ENCODE measurements around the gene GAS2.

The GAS2 gene

DNA sequence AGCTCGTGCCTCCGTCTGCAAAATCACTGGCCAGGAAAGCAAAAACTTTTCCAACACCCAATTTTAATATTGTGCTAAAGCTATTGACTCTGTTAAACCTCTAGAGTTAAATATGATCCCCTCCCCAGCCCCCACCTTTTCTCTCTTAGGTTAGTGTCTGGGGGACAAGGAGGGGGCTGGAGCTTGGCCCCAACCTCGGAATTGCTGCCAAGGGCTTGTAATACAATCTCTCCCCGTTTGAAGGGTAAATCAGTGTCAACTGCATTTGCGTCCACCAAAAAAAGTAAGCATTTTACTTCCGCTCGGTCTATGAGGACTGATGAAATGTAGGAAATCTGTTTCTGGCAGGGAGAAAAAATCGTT lies at the start of gene GAS2:
Gene GAS2 (plus strand): TSS at position 287 of the 363 bp plus-strand sequence. CDS start 8,259 bp downstream, outside the sequence.
- Histone ChIP-seq H3K36me3 (no peaks in the 10 kb centered on the region), H3K9ac (no peak within 1 kb of the TSS), H3K4me2 (no peak within 1 kb of the TSS), H3K27ac (no peak within 1 kb of the TSS), H3K27me3 (no peaks in the 10 kb centered on the region; a peak in 2 of 22 replicates), H3K4me3 (no peak within 1 kb of the TSS), H4K20me1 (no peaks in the 10 kb centered on the region), H3K9me3 (replicated peaks in 1 of 11) (peaks cover 0 to 7% (median 5%) of the 10 kb centered on the region in 11 experiments; a peak in 8 of 22 replicates), H3K4me1 (peaks cover 0 to 8% (median 0%) of the 10 kb centered on the region in 10 experiments; a peak in 5 of 20 replicates)
- no peak for TF ChIP-seq Cebpa-rat (IDR thresholded peaks at IDR 0.05)

DNA sequence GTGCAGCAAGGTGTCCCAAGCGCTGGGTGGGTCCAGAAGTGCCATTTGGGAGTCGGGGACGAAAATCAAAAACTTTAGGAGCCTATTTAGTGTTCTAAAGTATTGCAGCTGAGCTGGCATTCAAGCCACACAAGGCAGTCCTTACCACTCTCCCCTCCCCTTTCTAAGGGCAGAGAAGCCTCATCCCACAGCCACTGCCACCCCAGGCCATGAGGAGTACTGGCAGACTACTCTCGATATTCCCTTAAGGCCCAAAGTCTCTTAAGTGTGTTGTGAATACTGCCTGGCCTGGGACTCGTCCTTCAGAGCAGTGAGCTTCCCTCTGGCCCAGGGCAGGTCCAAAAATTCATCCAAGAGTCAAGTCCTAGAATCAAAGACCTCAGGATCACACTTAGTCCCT lies 48.5 kb upstream of the GAS2 start:
- no peak overlapping the region for H3K4me2 ChIP-seq
- no peak overlapping the region for H3K4me3 ChIP-seq
- H3K9ac ChIP-seq: no peak overlapping the region
- H3K27ac ChIP-seq: no peak overlapping the region
- peaks cover 0 to 30% (median 4%) of the 10 kb centered on the region in 11 experiments; a peak in 6 of 22 replicates for H3K36me3 ChIP-seq
- no peaks in the 10 kb centered on the region for H3K27me3 ChIP-seq
- peaks cover 0 to 24% (median 11%) of the 10 kb centered on the region in 11 experiments; a peak in 15 of 22 replicates for H3K9me3 ChIP-seq (replicated peaks in 1 of 11)
- TF ChIP-seq Cebpa-rat (IDR thresholded peaks at IDR 0.05): no peak
- peaks cover 0 to 6% (median under 1%) of the 10 kb centered on the region in 10 experiments; a peak in 8 of 20 replicates for H3K4me1 ChIP-seq
- H4K20me1 ChIP-seq: no peaks in the 10 kb centered on the region

DNA sequence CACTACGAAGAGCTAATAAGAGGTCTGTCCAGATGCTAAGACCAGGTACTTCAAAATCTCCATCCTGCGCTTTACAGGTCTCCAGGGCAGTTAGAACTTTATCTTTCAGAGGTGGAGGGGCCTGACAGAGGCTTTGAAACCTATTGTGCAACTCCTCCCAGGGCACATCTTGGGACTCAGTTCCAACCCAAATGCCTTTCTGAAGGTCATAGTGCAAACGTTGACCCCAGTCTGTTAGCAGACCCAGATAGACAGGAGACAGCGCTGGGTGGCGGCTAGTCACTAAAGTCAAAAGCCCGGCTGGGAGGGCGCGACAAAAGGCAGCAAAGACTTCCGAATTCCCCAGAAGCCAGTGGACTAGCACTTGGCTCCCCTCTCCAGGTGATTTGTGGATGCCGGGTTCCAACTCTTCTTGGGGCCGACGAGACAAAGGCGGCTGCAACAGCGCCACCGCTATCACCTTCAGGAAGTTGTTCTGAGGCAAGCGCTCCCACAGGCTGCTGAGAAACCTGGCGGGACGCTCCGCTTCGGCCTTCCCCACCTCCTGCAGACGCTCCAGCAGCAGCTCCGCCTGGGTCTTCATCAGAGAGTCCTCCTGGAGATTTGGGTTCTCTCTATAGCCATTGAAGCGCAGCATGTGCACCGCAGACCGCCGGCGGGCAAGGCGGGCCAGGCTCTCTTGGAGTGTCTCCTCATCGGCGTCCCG lies 41.5 kb upstream of the GAS2 start:
- Histone ChIP-seq H3K4me2 (peak overlapping the region; percentile 68 to 96 (median 89)), H3K27ac (peak overlapping the region; percentile 76 to 95 (median 92)), H4K20me1 (peaks cover 0 to 4% (median 0%) of the 10 kb centered on the region in 11 experiments; a peak in 3 of 22 replicates), H3K9ac (peak overlapping the region; percentile 72 to 91 (median 89)), H3K9me3 (replicated peaks in 1 of 11) (peaks cover 0 to 9% (median 6%) of the 10 kb centered on the region in 11 experiments; a peak in 15 of 22 replicates), H3K27me3 (no peaks in the 10 kb centered on the region), H3K4me1 (peaks cover 16 to 32% (median 27%) of the 10 kb centered on the region in 10 experiments), H3K4me3 (peak overlapping the region; percentile 72 to 85 (median 79)), H3K36me3 (peaks cover 0 to 38% (median 5%) of the 10 kb centered on the region in 11 experiments; a peak in 6 of 22 replicates)
- peak in 4 of 11 experiments; percentile 27 to 49 (median 38); a peak in 3 of 22 replicates for TF ChIP-seq Cebpa-rat (IDR thresholded peaks at IDR 0.05)

DNA sequence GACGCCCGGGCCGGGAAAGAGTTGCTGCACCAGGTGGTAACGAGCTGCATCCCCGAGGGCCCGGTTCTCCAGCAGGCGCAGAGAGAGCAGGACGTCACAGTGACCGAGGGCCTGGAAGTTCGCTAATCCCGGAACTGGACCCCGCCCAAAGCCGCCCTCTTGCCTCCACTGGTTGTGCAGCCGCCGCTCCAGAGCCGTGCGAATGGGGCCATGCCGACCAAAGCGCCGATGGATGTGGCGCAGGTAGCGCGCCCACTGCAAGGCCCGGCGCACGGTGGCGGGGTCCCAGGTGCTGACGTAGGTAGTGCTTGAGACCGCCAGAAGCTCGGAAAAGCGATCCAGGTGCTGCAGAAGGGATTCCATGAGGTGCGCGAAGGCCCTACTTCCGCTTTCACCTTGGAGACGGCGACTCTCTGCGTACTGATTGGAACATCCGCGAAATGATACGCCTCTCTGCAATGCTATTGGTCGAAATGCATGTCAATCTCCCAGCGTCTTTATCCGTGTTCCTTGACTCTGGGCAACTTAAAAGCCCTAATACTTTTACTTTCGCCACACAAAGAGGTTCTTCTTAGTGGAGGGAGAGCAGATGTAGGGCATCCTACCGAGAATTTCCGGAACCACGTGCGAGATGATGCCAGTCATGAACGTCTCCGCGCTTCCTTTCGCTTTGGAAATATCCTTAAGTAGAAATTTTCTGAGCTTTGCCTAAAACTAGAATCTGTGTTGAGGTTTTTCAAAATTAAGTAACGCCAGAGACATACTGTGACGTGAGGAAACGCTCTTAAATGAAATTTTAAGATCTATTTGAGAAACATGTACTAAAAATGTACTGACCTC lies 40.7 kb upstream of the GAS2 start, which contains the start of gene FANCF:
Gene FANCF (minus strand): TSS at position 376 of the 840 bp plus-strand sequence. CDS start 13 bp downstream, at position 363.
- H3K36me3 ChIP-seq: peaks cover 0 to 30% (median 3%) of the 10 kb centered on the region in 11 experiments; a peak in 6 of 22 replicates
- peaks cover 16 to 32% (median 27%) of the 10 kb centered on the region in 10 experiments for H3K4me1 ChIP-seq
- no peaks in the 10 kb centered on the region for H3K27me3 ChIP-seq
- peaks cover 0 to 8% (median 0%) of the 10 kb centered on the region in 11 experiments; a peak in 3 of 22 replicates for H3K9me3 ChIP-seq (replicated peaks in 1 of 11)
- H3K27ac ChIP-seq: peak within 1 kb of the TSS; percentile 76 to 95 (median 92)
- peak within 1 kb of the TSS; percentile 68 to 96 (median 89) for H3K4me2 ChIP-seq
- TF ChIP-seq Cebpa-rat (IDR thresholded peaks at IDR 0.05): no peak
- peak within 1 kb of the TSS; percentile 72 to 85 (median 79) for H3K4me3 ChIP-seq
- H4K20me1 ChIP-seq: peaks cover 0 to 4% (median 0%) of the 10 kb centered on the region in 11 experiments; a peak in 3 of 22 replicates
- H3K9ac ChIP-seq: peak within 1 kb of the TSS; percentile 72 to 91 (median 89)

DNA sequence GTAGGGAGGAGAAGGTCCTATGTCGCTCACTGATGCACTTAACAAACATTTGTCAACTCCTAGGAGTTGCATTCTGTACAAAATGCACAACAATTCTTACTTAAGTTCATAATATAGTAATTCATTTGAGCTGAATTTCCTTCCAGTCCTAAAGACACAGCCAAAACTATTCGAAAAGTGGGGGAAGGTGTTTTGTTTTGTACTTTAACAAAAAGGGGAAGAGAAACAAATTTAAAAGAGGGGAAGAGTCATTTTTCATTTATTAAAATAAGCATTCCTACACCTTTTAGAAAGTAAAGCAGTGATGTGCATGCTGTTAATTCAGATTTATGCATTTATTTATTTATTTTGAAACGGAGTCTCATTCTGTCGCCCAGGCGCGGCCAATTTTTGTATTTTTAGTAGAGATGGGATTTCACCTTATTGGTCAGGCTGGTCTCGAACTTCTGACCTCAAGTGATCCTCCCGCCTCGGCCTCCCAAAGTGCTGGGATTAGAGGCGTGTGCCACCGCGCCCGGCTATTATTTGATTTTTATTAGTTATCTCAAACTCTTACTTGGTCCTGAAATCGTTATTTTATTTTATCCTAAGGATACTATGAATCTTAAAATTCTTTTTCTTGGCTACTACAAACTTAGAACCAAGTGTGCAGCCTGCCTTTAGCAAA lies 39.7 kb upstream of the GAS2 start:
- H3K4me3 ChIP-seq: peak overlapping the region in 7 of 10 experiments; percentile 72 to 85 (median 80); a peak in 7 of 20 replicates
- H3K36me3 ChIP-seq: peaks cover 0 to 20% (median 0%) of the 10 kb centered on the region in 11 experiments; a peak in 4 of 22 replicates
- no peaks in the 10 kb centered on the region for H3K27me3 ChIP-seq
- peak overlapping the region in 10 of 11 experiments; percentile 76 to 95 (median 92); a peak in 19 of 22 replicates for H3K27ac ChIP-seq
- peak overlapping the region; percentile 51 to 94 (median 76); a peak in 20 of 22 replicates for H3K4me2 ChIP-seq
- peaks cover 16 to 32% (median 27%) of the 10 kb centered on the region in 10 experiments for H3K4me1 ChIP-seq
- no peak for TF ChIP-seq Cebpa-rat (IDR thresholded peaks at IDR 0.05)
- H3K9ac ChIP-seq: peak overlapping the region in 6 of 11 experiments; percentile 72 to 91 (median 88); a peak in 9 of 22 replicates
- H4K20me1 ChIP-seq: peaks cover 0 to 4% (median 0%) of the 10 kb centered on the region in 11 experiments; a peak in 3 of 22 replicates
- H3K9me3 ChIP-seq (replicated peaks in 1 of 11): peaks cover 0 to 7% (median 0%) of the 10 kb centered on the region in 11 experiments; a peak in 2 of 22 replicates

DNA sequence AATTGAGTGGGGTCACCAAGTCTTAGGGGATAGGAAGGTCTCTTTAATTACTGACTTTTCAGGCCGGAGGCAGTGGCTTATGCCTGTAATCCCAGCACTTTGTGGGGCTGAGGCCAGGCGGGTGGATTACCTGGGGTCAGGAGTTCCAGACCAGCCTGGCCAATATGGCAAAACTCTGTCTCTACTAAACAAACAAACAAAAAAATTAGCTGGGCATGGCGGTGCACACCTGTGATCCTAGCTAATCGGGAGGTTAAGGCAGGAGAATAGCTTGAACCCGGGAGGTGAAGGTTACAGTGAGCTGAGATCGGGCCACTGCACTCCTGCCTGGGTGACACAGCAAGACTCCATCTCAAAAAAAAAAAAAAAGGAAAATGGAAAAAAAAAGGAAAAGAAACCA lies 39.0 kb upstream of the GAS2 start:
- H3K36me3 ChIP-seq: peaks cover 0 to 15% (median 0%) of the 10 kb centered on the region in 11 experiments; a peak in 3 of 22 replicates
- no peaks in the 10 kb centered on the region for H3K27me3 ChIP-seq
- H3K9ac ChIP-seq: no peak overlapping the region
- H3K4me2 ChIP-seq: no peak overlapping the region
- no peak for TF ChIP-seq Cebpa-rat (IDR thresholded peaks at IDR 0.05)
- peaks cover 0 to 7% (median 0%) of the 10 kb centered on the region in 11 experiments; a peak in 1 of 22 replicates for H3K9me3 ChIP-seq (replicated peaks in 1 of 11)
- no peak overlapping the region for H3K4me3 ChIP-seq
- H3K27ac ChIP-seq: no peak overlapping the region
- H3K4me1 ChIP-seq: peaks cover 16 to 31% (median 27%) of the 10 kb centered on the region in 10 experiments
- H4K20me1 ChIP-seq: peaks cover 0 to 4% (median 0%) of the 10 kb centered on the region in 11 experiments; a peak in 3 of 22 replicates

DNA sequence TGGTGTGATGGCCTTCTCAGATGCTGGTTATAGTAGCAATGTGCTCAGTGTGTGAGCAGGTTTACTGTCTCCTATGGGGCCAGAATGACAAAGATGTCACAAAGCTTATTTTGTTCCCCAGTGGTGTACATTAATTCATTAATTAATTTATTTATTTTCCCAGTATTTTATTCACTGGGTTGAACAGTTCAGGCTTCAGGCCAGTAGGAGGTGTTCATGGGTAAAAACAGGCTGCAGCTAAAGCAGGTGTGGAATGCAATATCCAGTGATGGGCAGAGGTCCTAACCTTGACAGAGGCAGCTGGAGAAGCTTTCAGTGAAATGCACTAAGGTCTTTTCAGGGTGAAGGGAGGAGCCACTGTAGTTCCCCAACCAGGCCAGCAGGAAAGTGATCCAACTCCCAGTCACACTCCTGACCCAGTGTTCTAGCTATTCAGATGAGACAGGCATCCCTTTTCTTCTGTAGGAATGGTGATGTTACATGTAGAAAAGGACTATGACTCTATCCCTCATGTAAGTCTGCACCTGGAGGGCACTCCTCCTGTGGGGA lies 33.0 kb upstream of the GAS2 start:
- Histone ChIP-seq H3K27ac (no peak overlapping the region), H3K9ac (no peak overlapping the region), H4K20me1 (no peaks in the 10 kb centered on the region), H3K4me3 (no peak overlapping the region), H3K4me1 (peaks cover 0 to 11% (median 0%) of the 10 kb centered on the region in 10 experiments; a peak in 3 of 20 replicates), H3K9me3 (replicated peaks in 1 of 11) (no peaks in the 10 kb centered on the region), H3K36me3 (no peaks in the 10 kb centered on the region), H3K27me3 (no peaks in the 10 kb centered on the region), H3K4me2 (no peak overlapping the region)
- TF ChIP-seq Cebpa-rat (IDR thresholded peaks at IDR 0.05): no peak

Measured in BLaER1 treated with 17β-estradiol and CSF1 and Interleukin-3, amounts not matched to agents 10 nM and 100 nM (cell line).